GM12878 (cell line): ENCODE data around the gene ANGPTL4. TPM values are rescaled to one million over a fixed set of nuclear protein-coding genes. Genes with fewer than 3 reads are reported as not detected.

ENCODE experiments used
- ATAC-seq: fragments of 200-7000 bp; cut with Tn5 transposase; 3 replicates; pipeline ENCODE4 v1.9.1; 2020; ENCODE audit warnings: mild to moderate bottlenecking, moderate library complexity
- BruUV-seq: library from RNA; stranded (reverse); fragments of 400-500 nt; replicated peaks from 2 replicates; lab custom pipeline; 2021; lab: Mats Ljungman, UMichigan
- CTCF ChIA-PET: fragments of 300-600 bp; sonication (Branson Sonifier 250); formaldehyde crosslinking; extraction: SDS; loops from one replicate; lab custom pipeline; 2021; ENCODE audit warnings: inconsistent platforms; lab: Yijun Ruan, JAX
- POLR2A ChIA-PET: fragments of 350-600 bp; formaldehyde crosslinking; extraction: SDS; loops from one replicate; lab custom pipeline; 2021; ENCODE audit warnings: inconsistent platforms; lab: Charles Lee
- RAD21 ChIA-PET: fragments of 300-600 bp; sonication (Branson Sonifier 250); formaldehyde crosslinking; loops from one replicate; lab custom pipeline; 2023; ENCODE audit warnings: antibody characterized with exemption; ENCODE audit not compliant: unreplicated experiment; lab: Charles Lee
- SMC1A ChIA-PET: fragments of 300-600 bp; sonication (Branson Sonifier 250); formaldehyde crosslinking; loops from one replicate; lab custom pipeline; 2023; ENCODE audit not compliant: unreplicated experiment, uncharacterized antibody; lab: Charles Lee
- DNase-seq: peaks from one replicate; pipeline ENCODE4 v3.0.0-alpha.2; 2011; ENCODE audit warnings: low read depth, low spot score
- FAIRE-seq: peaks from 3 replicates; lab custom pipeline; 2011; peaks lifted over from hg19 to GRCh38; lab: Jason Lieb, UNC
- H2AFZ ChIP-seq: 2 replicates; pipeline ENCODE4 v1.6.0; 2011; ENCODE audit warnings: low read depth, low read length, control low read depth; ENCODE audit not compliant: control insufficient read depth
- H3K27ac ChIP-seq: 2 replicates; pipeline ENCODE4 v1.5.1; 2011; ENCODE audit warnings: control low read depth; ENCODE audit not compliant: control insufficient read depth, insufficient read depth
- H3K27me3 ChIP-seq, 2 experiments: replicated peaks in 1 of 2; 2 replicates each; pipeline versions ENCODE4 v1.6.0 to v1.6.1; 2011; ENCODE audit warnings: low read length in 1 of 2; ENCODE audit not compliant: control insufficient read depth in 2 of 2, insufficient read depth in 2 of 2
- H3K36me3 ChIP-seq, 2 experiments: 2 replicates each; pipeline ENCODE4 v1.5.1; 2011; ENCODE audit warnings: low read length in 1 of 2; ENCODE audit not compliant: control insufficient read depth in 2 of 2, insufficient read depth in 2 of 2
- H3K4me1 ChIP-seq: 2 replicates; pipeline ENCODE4 v1.6.1; 2011; ENCODE audit warnings: mild to moderate bottlenecking, low read length, moderate library complexity, mixed read lengths; ENCODE audit not compliant: control insufficient read depth, insufficient read depth
- H3K4me2 ChIP-seq: 2 replicates; pipeline ENCODE4 v1.6.0; 2011; ENCODE audit warnings: control low read depth; ENCODE audit not compliant: control insufficient read depth, insufficient read depth
- H3K4me3 ChIP-seq: fragments of 200-600 bp; sonication (generic); 2 replicates; pipeline ENCODE4 v1.5.1; 2016
- H3K79me2 ChIP-seq: 2 replicates; pipeline ENCODE4 v1.6.0; 2011; ENCODE audit warnings: low read length; ENCODE audit not compliant: control insufficient read depth, insufficient read depth
- H3K9ac ChIP-seq: 2 replicates; pipeline ENCODE4 v1.8.0; 2011; ENCODE audit warnings: low read length, control low read depth, mixed read lengths; ENCODE audit not compliant: control insufficient read depth, insufficient read depth
- H3K9me3 ChIP-seq: replicated peaks from 3 replicates; pipeline ENCODE4 v1.5.1; 2011; ENCODE audit warnings: mild to moderate bottlenecking, low read length; ENCODE audit not compliant: control insufficient read depth, insufficient read depth
- H4K20me1 ChIP-seq: 2 replicates; pipeline ENCODE4 v1.6.0; 2011; ENCODE audit not compliant: control insufficient read depth, insufficient read depth
- BHLHE40 ChIP-seq, 2 experiments: fragments of 450-650 bp in 1 of 2; IDR thresholded peaks; 2 replicates each; pipeline ENCODE4 v1.6.1; 2011 to 2017; ENCODE audit warnings: low read depth in 2 of 2, borderline replicate concordance in 1 of 2, improper control_type of control experiment in 1 of 2, low read length in 1 of 2, mild to moderate bottlenecking in 1 of 2
- BMI1 ChIP-seq: fragments of 450-650 bp; IDR thresholded peaks from 2 replicates; pipeline ENCODE4 v1.6.1; 2016; ENCODE audit warnings: mild to moderate bottlenecking, moderate library complexity, borderline replicate concordance
- PAX8 ChIP-seq: fragments of 450-650 bp; IDR thresholded peaks from 2 replicates; pipeline ENCODE4 v1.6.1; 2017; ENCODE audit warnings: mild to moderate bottlenecking, moderate library complexity
- SPI1 ChIP-seq: IDR thresholded peaks from 2 replicates; pipeline ENCODE4 v1.6.1; 2011; ENCODE audit warnings: low read depth, mild to moderate bottlenecking, low read length, moderate library complexity, borderline replicate concordance; ENCODE audit not compliant: insufficient read depth
- SREBF2 ChIP-seq: IDR thresholded peaks from 2 replicates; pipeline ENCODE4 v1.6.1; 2012; ENCODE audit warnings: mild to moderate bottlenecking, low read length
- ZNF217 ChIP-seq: fragments of 450-650 bp; IDR thresholded peaks from 2 replicates; pipeline ENCODE4 v1.6.1; 2017; ENCODE audit warnings: antibody characterized with exemption, mild to moderate bottlenecking
- ZNF687 ChIP-seq: fragments of 450-650 bp; IDR thresholded peaks from 2 replicates; pipeline ENCODE4 v1.6.1; 2017; ENCODE audit warnings: mild to moderate bottlenecking, moderate library complexity
- WGBS: methylation state at CpG from one replicate; pipeline ENCODE4 v1.1.6; 2016; ENCODE audit warnings: low lambda C conversion rate; ENCODE audit not compliant: insufficient replicate concordance, insufficient coverage; ENCODE audit errors: missing lambda C conversion rate; 5-methylcytosine and 5-hydroxymethylcytosine counted together
- in situ Hi-C: fragments of 300-500 bp; cut with MboI; formaldehyde crosslinking; loops from 9 replicates; pipeline ENCODE4 v1.14.3; 2018; ENCODE audit warnings: mixed read lengths
- intact Hi-C: fragments of 100-400 bp; cut with micrococcal nuclease; formaldehyde crosslinking; loops from one replicate; pipeline ENCODE4 v1.14.2; 2022; ENCODE audit not compliant: unreplicated experiment
- polyA plus RNA-seq, 11 experiments: library from polyadenylated mRNA; depleted of rRNA in 4 of 11; unstranded in 6 of 11; stranded (reverse) in 5 of 11; fragments of >200 nt; fragmentation: Nextera tagmentation in 4 of 11; fragmentation: Illumina TruSeq in 1 of 11; extraction: Ambion mirVana in 4 of 11; extraction: Trizol in 1 of 11; gene quantifications; 1 replicate in 1 of 11; 2 replicates in 10 of 11; pipeline versions ENCODE4 v1.2.1 to v1.2.3, GENCODE V29; 2011 to 2016; ENCODE audit warnings: inconsistent platforms in 2 of 11, missing spikeins in 2 of 11, low read depth in 1 of 11
- total RNA-seq, 4 experiments: library from RNA; depleted of rRNA in 3 of 4; stranded (reverse); fragments of >200 nt in 3 of 4; fragmentation: Illumina TruSeq in 1 of 4; extraction: Trizol in 1 of 4; gene quantifications; 2 replicates each; pipeline versions ENCODE4 v1.2.1 to v1.2.3, GENCODE V29; 2013 to 2021

ANGPTL4 gene
- total and polyA plus RNA-seq, 10 of the 15 experiments (the other 5 are each of a cell fraction or from before 2014, with no cell fraction given): 0.45 TPM; not detected in 9

GRCh38 chr19:8337728-8338127 is 26.2 kb upstream of the ANGPTL4 start:
- Histone ChIP-seq H3K36me3 (no peaks in the 10 kb centered on the region), H3K9me3 (no peaks in the 10 kb centered on the region), H3K9ac (no peak overlapping the region), H4K20me1 (no peaks in the 10 kb centered on the region), H3K4me3 (no peak overlapping the region), H3K27ac (no peak overlapping the region), H3K27me3 (peaks cover 2 to 5% of the 10 kb centered on the region in 2 experiments; a peak in 3 of 4 replicates), H3K4me2 (no peak overlapping the region), H3K4me1 (peaks cover 4% of the 10 kb centered on the region), H3K79me2 (no peaks in the 10 kb centered on the region), H2AFZ (no peak overlapping the region)
- DNase-seq (no peak), FAIRE-seq (no peak), ATAC-seq (no peak)
- ChIA-PET POLR2A (no interaction called here), RAD21 (interaction anchor here (0.6 kb wide), 1 partner anchor 1541 kb away, joined by 3 read pairs; no protein-coding TSS in a partner anchor), CTCF (no interaction called here), SMC1A (no interaction called here)
- in situ Hi-C loops: no loop called here
- BruUV-seq: no TSS peak
- intact Hi-C loops: no loop called here
- 46% methylated on average over 6 of the region's 7 CpGs for whole genome bisulfite sequencing
- no peak for TF ChIP-seq SREBF2
- TF ChIP-seq ZNF687: no peak
- TF ChIP-seq ZNF217: no peak
- no peak for TF ChIP-seq PAX8
- TF ChIP-seq BHLHE40 (IDR thresholded peaks at IDR 0.05; ENCODE audit: borderline replicate concordance in 1 of 2, low read depth in 2 of 2, low read length in 1 of 2): no peak
- TF ChIP-seq SPI1: no peak
- TF ChIP-seq BMI1: no peak
- TF ChIP-seq, all 136 proteins: peak for 0
